Esophagus muscularis mucosa (tissue), 4 donors: ENCODE data around the gene PSMC5. TPM values are rescaled to one million over a fixed set of nuclear protein-coding genes. Genes with fewer than 3 reads are reported as not detected.
"Not testable (repeated sequence)": the region's sequence is repeated elsewhere in the genome, so short reads cannot be mapped to it uniquely, and the experiment has no call there.

Source experiments
- DNase-seq: peaks from one replicate; pipeline ENCODE4 v3.0.0-alpha.2; 2017; ENCODE audit errors: extremely low spot score
- H3K27ac ChIP-seq, 4 donors: fragments of 200-600 bp; sonication (generic); replicated peaks in 1 of 4; 1 replicate in 3 of 4; 2 replicates in 1 of 4; pipeline ENCODE4 v1.5.1; 2016 to 2019; ENCODE audit warnings: mild to moderate bottlenecking in 1 of 4
- H3K27me3 ChIP-seq, 4 donors: fragments of 200-600 bp; sonication (generic); one replicate each; pipeline versions ENCODE4 v1.5.1 to v1.6.0; 2016 to 2019
- H3K36me3 ChIP-seq, 4 donors: fragments of 200-600 bp; sonication (generic); one replicate each; pipeline ENCODE4 v1.5.1; 2016 to 2019
- H3K4me1 ChIP-seq, 4 donors: fragments of 200-600 bp; sonication (generic); one replicate each; pipeline ENCODE4 v1.5.1; 2016 to 2019
- H3K4me3 ChIP-seq, 4 donors: fragments of 200-600 bp; sonication (generic); 1 replicate in 2 of 4; 2 replicates in 2 of 4; pipeline ENCODE4 v1.5.1; 2016 to 2019; ENCODE audit warnings: mild to moderate bottlenecking in 4 of 4, moderate library complexity in 1 of 4
- H3K9me3 ChIP-seq, 4 donors: fragments of 200-600 bp; sonication (generic); 1 replicate in 3 of 4; 2 replicates in 1 of 4; pipeline ENCODE4 v1.5.1; 2016 to 2019
- CTCF ChIP-seq, 3 experiments: fragments of 200-600 bp in 2 of 3; fragments of 450-650 bp in 1 of 3; sonication (generic) in 2 of 3; IDR thresholded peaks; one replicate each; pipeline ENCODE4 v1.5.1; 2017 to 2019; ENCODE audit warnings: antibody characterized with exemption in 3 of 3, mild to moderate bottlenecking in 2 of 3, moderate library complexity in 1 of 3
- EP300 ChIP-seq: sonication (generic); formaldehyde crosslinking; IDR thresholded peaks from one replicate; pipeline ENCODE4 v1.6.1; 2017; ENCODE audit warnings: antibody characterized with exemption
- POLR2A ChIP-seq: fragments of 450-650 bp; IDR thresholded peaks from one replicate; pipeline ENCODE4 v1.6.1; 2017; ENCODE audit warnings: antibody characterized with exemption, moderate library complexity, mild to moderate bottlenecking, low read depth
- POLR2AphosphoS5 ChIP-seq, 2 donors: sonication (generic); formaldehyde crosslinking; IDR thresholded peaks; one replicate each; pipeline ENCODE4 v1.6.1; 2017; ENCODE audit warnings: antibody characterized with exemption in 2 of 2
- whole genome bisulfite sequencing: methylation state at CpG from one replicate; pipeline ENCODE4 v1.1.5; 2018; 5-methylcytosine and 5-hydroxymethylcytosine counted together
- intact Hi-C: fragments of 100-400 bp; cut with DNase I; formaldehyde crosslinking; loops from one replicate; pipeline ENCODE4 v1.15.1; 2023
- total RNA-seq, 4 donors: library from RNA; depleted of rRNA; stranded (reverse); fragments of >200 nt; gene quantifications; one replicate each; pipeline versions ENCODE4 v1.1.0 to v1.2.1, GENCODE V29; 2016

Gene PSMC5
- total RNA-seq, 4 donors from 2014 or later, result 71.2 to 117 (median 92.1) TPM

DNA sequence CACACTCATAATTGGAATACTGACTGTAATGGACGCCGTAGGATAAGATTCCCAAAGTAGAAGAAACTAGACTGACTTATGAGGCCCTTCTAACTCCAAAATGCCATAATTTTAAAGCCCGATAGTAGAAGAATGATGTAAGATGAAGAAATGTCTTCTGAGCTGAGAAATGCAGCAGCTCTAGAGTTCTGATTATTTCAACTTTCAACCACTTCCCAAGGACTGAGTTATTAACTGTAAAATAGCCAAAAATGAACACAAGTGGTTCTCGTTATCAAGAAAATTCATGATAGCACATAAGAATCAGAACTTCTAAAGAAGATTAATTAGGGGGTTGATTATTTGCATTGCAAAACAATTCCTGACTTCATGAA lies 43.0 kb downstream of the PSMC5 start:
- H3K27me3 ChIP-seq, H3K27ac ChIP-seq, H3K36me3 ChIP-seq, H3K4me3 ChIP-seq, DNase-seq, H3K9me3 ChIP-seq, intact Hi-C loops, H3K4me1 ChIP-seq: not testable (repeated sequence)
- 81% methylated on average over 4 of the region's 4 CpGs for WGBS

DNA sequence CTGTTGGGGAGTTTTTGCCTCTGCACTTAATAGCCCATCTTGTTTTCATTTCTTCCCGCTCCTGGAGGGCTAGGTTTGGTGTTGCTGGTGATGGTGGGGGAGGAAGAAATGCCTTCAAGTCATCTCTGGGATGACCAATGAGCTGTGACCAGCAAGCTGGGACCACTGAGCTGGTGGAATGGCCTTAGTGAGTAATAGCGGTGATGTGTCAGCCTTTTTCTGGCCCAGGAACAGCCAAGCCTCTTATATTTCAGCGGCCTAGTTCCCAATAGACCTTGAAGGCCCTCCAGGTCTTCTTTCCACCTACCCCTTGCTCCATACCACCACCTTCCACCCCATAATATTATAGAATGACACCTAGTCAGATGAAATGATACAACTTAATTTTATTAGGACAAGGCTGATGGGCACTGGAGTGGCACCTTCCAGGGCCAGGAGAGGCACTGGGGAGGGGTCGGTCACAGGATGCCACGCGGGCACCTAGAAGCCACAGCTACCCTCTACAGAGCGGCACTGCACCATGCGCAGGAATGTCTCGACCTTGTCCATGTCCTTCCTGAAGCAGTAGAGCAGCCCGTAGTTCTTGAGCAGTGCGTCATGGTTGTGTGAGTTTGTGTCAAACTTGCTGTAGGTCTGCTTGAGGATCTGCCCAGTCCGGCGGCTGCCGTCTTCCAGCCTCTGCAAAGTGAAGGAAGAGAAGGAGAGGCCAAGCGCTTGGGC lies 44.6 kb downstream of the PSMC5 start:
- H3K4me1 ChIP-seq, H3K9me3 ChIP-seq, H3K4me3 ChIP-seq, DNase-seq, H3K27ac ChIP-seq, intact Hi-C loops, H3K27me3 ChIP-seq, H3K36me3 ChIP-seq: not testable (repeated sequence)
- WGBS, result 89% methylated on average over 13 of the region's 15 CpGs

DNA sequence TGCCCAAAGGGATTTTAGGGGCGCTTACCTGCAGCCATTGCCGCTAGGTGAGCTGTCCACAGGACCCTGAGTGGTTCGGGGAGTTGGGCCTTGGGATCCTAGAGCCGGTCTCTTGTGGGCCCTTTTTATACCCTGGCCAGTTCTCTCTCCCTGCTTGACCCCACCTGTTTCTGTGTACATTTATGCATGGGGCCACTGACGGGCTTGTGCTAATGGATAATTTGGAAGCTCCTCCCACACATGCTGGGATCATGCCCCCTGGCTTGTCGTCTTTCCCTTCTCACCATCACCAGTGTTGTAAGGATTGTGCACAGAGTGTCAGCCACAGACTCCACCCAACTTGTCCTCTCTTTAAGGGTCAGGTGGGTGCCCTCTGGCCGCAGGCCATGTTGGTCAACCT lies 46.3 kb downstream of the PSMC5 start, which contains the start of gene CSH2:
Gene CSH2, minus strand, starts transcription at position 101 of the 400 bp plus-strand sequence. Its CDS starts 63 bp downstream, at position 38.
- 87% methylated on average over 4 of the region's 7 CpGs for WGBS

GRCh38 chr17:63874061-63874626 lies 46.9 kb downstream of the PSMC5 start:
- H3K4me3 ChIP-seq, intact Hi-C loops, H3K27me3 ChIP-seq, H3K27ac ChIP-seq, H3K4me1 ChIP-seq, DNase-seq, H3K9me3 ChIP-seq, H3K36me3 ChIP-seq: not testable (repeated sequence)
- 82% methylated on average over 4 of the region's 8 CpGs for WGBS

More for the DNA sequence above, 46.3 kb downstream of the PSMC5 start, which contains the start of gene CSH2:
- H3K4me1 ChIP-seq, H3K36me3 ChIP-seq, H3K27me3 ChIP-seq, H3K27ac ChIP-seq, DNase-seq, intact Hi-C loops, H3K9me3 ChIP-seq, H3K4me3 ChIP-seq: not testable (repeated sequence)

DNA sequence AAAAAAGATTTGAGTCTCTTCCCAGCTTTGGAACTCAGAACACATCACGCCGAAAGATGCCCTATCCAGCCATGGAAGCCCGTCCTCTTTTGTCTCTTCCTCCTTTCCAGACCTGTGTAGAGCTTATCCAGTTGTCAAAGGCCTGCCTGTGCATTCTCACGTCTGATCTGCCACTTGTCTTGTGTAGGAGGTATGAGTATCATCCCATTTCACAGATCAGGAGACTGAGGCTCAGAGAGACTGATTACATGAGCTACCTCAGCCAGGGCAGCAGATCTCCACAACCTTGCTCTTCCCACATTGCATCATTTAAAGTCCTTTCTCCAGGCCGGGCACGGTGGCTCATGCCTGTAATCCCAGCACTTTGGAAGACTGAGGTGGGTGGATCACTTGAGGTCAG lies 47.5 kb downstream of the PSMC5 start:
- intact Hi-C loops, H3K36me3 ChIP-seq, H3K27ac ChIP-seq, H3K4me1 ChIP-seq, H3K9me3 ChIP-seq, H3K4me3 ChIP-seq, DNase-seq, H3K27me3 ChIP-seq: not testable (repeated sequence)
- whole genome bisulfite sequencing, result 90% methylated on average over 6 of the region's 6 CpGs

DNA sequence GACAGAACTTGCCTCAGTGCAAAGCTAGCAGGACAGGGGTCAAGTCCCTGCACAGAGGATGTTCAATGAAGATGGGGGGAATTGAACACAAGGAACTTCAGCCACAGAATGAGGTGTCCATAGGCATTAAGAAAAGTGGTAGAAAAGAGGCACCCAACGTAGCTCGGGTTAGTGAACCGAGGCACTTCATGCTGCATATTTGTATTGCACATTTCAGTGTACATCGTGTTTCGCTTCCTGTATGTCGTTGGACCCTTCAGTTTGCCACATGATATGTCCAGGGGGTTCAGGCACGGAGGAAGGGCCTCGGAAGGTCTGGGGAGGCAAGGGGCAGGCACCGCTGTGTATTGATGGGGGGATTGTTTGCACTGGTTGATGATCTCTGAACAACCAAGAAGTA lies 51.2 kb downstream of the PSMC5 start:
- peaks cover 0 to 16% (median 0%) of the 10 kb centered on the region in 4 donors for H3K27me3 ChIP-seq
- WGBS, result 92% methylated on average over 9 of the region's 9 CpGs
- H3K4me1 ChIP-seq, H3K4me3 ChIP-seq, H3K9me3 ChIP-seq, intact Hi-C loops, DNase-seq, H3K27ac ChIP-seq, H3K36me3 ChIP-seq: not testable (repeated sequence)

- intact Hi-C loops, result no loop called here
- H3K4me1 ChIP-seq, result no peaks in the 10 kb centered on the region
- no peak overlapping the region for H3K4me3 ChIP-seq
- H3K27me3 ChIP-seq, result peaks cover 0 to 20% (median 0%) of the 10 kb centered on the region in 4 donors
- no peak for TF ChIP-seq POLR2A
- TF ChIP-seq POLR2AphosphoS5 (IDR thresholded peaks at IDR 0.05), result no peak
- no peak for TF ChIP-seq CTCF (IDR thresholded peaks at IDR 0.05)
- TF ChIP-seq EP300, result no peak
- no peaks in the 10 kb centered on the region for H3K9me3 ChIP-seq
- no peak for DNase-seq
- 70% methylated on average over 6 of the region's 12 CpGs for WGBS
- H3K27ac ChIP-seq, result no peak overlapping the region
- H3K36me3 ChIP-seq, result no peaks in the 10 kb centered on the region
Observed at GRCh38 chr17:63880706-63881105, 53.5 kb downstream of the PSMC5 start.

DNA sequence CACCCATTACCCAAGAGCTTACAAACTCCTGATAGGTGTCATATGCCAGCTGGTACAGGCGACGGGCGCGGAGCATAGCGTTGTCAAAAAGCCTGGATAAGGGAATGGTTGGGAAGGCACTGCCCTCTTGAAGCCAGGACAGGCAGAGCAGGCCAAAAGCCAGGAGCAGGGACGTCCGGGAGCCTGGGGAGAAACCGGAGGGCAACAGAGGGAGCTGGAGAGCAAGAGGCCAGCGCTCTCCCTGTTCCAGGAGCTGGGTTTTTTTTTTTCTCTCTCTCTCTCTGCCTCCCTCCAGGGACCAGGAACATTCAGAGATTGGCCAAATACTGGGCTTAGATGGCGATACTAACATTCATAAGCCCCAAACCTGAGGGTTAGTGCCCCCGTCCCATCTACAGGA lies 54.1 kb downstream of the PSMC5 start:
- H3K4me1 ChIP-seq, DNase-seq, H3K4me3 ChIP-seq, H3K9me3 ChIP-seq, H3K36me3 ChIP-seq, intact Hi-C loops, H3K27ac ChIP-seq: not testable (repeated sequence)
- WGBS, result 71% methylated on average over 11 of the region's 11 CpGs
- peaks cover 0 to 20% (median 0%) of the 10 kb centered on the region in 4 donors for H3K27me3 ChIP-seq

Other genes with a start within 250 kb of the PSMC5 start
- 10 to 100 TPM in 3 of 4 donors, 1 to 10 TPM in 1; 9.4 to 35.0 (median 14.8) TPM for gene TACO1, start 226.5 kb upstream of the PSMC5 start, total RNA-seq
- 100 to 1,000 TPM in 1 of 4 donors, 10 to 100 TPM in 3; 67.7 to 132 (median 86.6) TPM for gene MAP3K3, start 205.0 kb upstream of the PSMC5 start, total RNA-seq
- 10 to 100 TPM in 2 of 4 donors, 1 to 10 TPM in 2; 3.1 to 14.9 (median 8.0) TPM for gene LIMD2, start 127.3 kb upstream of the PSMC5 start, total RNA-seq
- 10 to 100 TPM; 18.2 to 20.5 (median 20.1) TPM for gene STRADA, start 85.6 kb upstream of the PSMC5 start, total RNA-seq
- gene CCDC47, start 53.8 kb upstream of the PSMC5 start, total RNA-seq, result 10 to 100 TPM; 47.3 to 60.7 (median 56.2) TPM
- 10 to 100 TPM; 80.4 to 93.9 (median 84.3) TPM for gene DDX42, start 53.3 kb upstream of the PSMC5 start, total RNA-seq
- 10 to 100 TPM; 46.8 to 72.4 (median 56.2) TPM for gene FTSJ3, start 232 bp downstream of the PSMC5 start, total RNA-seq
- 100 to 1,000 TPM; 112 to 136 (median 127) TPM for gene SMARCD2, start 15.3 kb downstream of the PSMC5 start, total RNA-seq
- not detected for gene CSH2, start 46.2 kb downstream of the PSMC5 start, total RNA-seq
- gene GH2, start 54.5 kb downstream of the PSMC5 start, total RNA-seq, result not detected
- not detected for gene CSH1, start 69.1 kb downstream of the PSMC5 start, total RNA-seq
- not detected for gene CSHL1, start 83.8 kb downstream of the PSMC5 start, total RNA-seq
- gene GH1, start 91.4 kb downstream of the PSMC5 start, total RNA-seq, result not detected
- 1 to 10 TPM; 2.1 to 6.1 (median 5.8) TPM for gene CD79B, start 104.9 kb downstream of the PSMC5 start, total RNA-seq
- under 1 TPM; under 0.01 to 0.71 (median 0.20) TPM for gene SCN4A, start 145.5 kb downstream of the PSMC5 start, total RNA-seq
- gene PRR29, start 170.9 kb downstream of the PSMC5 start, total RNA-seq, result under 1 TPM in 3 of 4 donors, not detected in 1; 0.23 to 0.42 (median 0.39) TPM
- 10 to 100 TPM; 22.4 to 75.1 (median 58.1) TPM for gene ICAM2, start 193.2 kb downstream of the PSMC5 start, total RNA-seq